Activated CD4-positive, alpha-beta memory T cell treated with anti-CD3 and anti-CD28 coated beads for 36 hours (primary cell): ENCODE data around the gene PDE10A. TPM values are rescaled to one million over a fixed set of nuclear protein-coding genes. Genes with fewer than 3 reads are reported as not detected.

Experiments used
- CTCF ChIA-PET: fragments of 350-600 bp; sonication (Branson Sonifier 250); formaldehyde crosslinking; loops from one replicate; lab custom pipeline; 2021; ENCODE audit warnings: antibody characterized with exemption, inconsistent platforms; lab: Charles Lee
- POLR2A ChIA-PET: fragments of 350-600 bp; sonication (Branson Sonifier 250); formaldehyde crosslinking; loops from one replicate; lab custom pipeline; 2021; ENCODE audit warnings: antibody characterized with exemption; lab: Charles Lee
- DNase-seq: peaks from one replicate; pipeline ENCODE4 v3.0.0-alpha.2; 2020
- H3K27ac Mint-ChIP-seq: one replicate; pipeline ENCODE4 v1.8.0; 2021; ENCODE audit warnings: mixed read lengths
- H3K27me3 Mint-ChIP-seq: one replicate; pipeline ENCODE4 v1.8.0; 2021; ENCODE audit warnings: mixed read lengths
- H3K36me3 Mint-ChIP-seq: one replicate; pipeline ENCODE4 v1.8.0; 2021; ENCODE audit warnings: mixed read lengths
- H3K4me1 Mint-ChIP-seq: one replicate; pipeline ENCODE4 v1.8.0; 2021; ENCODE audit warnings: low read depth, mixed read lengths
- H3K4me3 Mint-ChIP-seq: one replicate; pipeline ENCODE4 v1.8.0; 2021; ENCODE audit warnings: mild to moderate bottlenecking, mixed read lengths
- H3K9me3 Mint-ChIP-seq: one replicate; pipeline ENCODE4 v1.8.0; 2021; ENCODE audit warnings: mixed read lengths
- intact Hi-C: fragments of 100-400 bp; cut with micrococcal nuclease; formaldehyde crosslinking; loops from one replicate; pipeline ENCODE4 v1.15.1; 2023
- total RNA-seq, 2 experiments: library from RNA; stranded (reverse); gene quantifications; one replicate each; pipeline ENCODE4 v1.2.3, GENCODE V29; 2021

Gene PDE10A
- total RNA-seq, 2 experiments from 2014 or later: not detected

- intact Hi-C loops: no loop called here
- H3K27me3 Mint-ChIP-seq: no peaks in the 10 kb centered on the region
- no peak for DNase-seq
- no peaks in the 10 kb centered on the region for H3K4me1 Mint-ChIP-seq
- ChIA-PET CTCF (no interaction called here), POLR2A (no interaction called here)
- H3K36me3 Mint-ChIP-seq: no peaks in the 10 kb centered on the region
- no peak overlapping the region for H3K27ac Mint-ChIP-seq
- H3K4me3 Mint-ChIP-seq: no peak overlapping the region
- peaks cover 11% of the 10 kb centered on the region for H3K9me3 Mint-ChIP-seq
Observed at GRCh38 chr6:165404296-165404695, 258.7 kb downstream of the PDE10A start.

GRCh38 chr6:165403006-165403595 is 259.9 kb downstream of the PDE10A start:
- POLR2A ChIA-PET: no interaction called here
- no peak for DNase-seq
- no peaks in the 10 kb centered on the region for H3K4me1 Mint-ChIP-seq
- no peaks in the 10 kb centered on the region for H3K36me3 Mint-ChIP-seq
- H3K9me3 Mint-ChIP-seq: peaks cover 11% of the 10 kb centered on the region
- no peak overlapping the region for H3K4me3 Mint-ChIP-seq
- H3K27me3 Mint-ChIP-seq: no peaks in the 10 kb centered on the region
- intact Hi-C loops: no loop called here
- H3K27ac Mint-ChIP-seq: no peak overlapping the region
- CTCF ChIA-PET: no interaction called here

- ChIA-PET CTCF (no interaction called here), POLR2A (no interaction called here)
- Mint-ChIP-seq H3K27ac (no peak overlapping the region), H3K4me1 (no peaks in the 10 kb centered on the region), H3K4me3 (no peak overlapping the region), H3K36me3 (no peaks in the 10 kb centered on the region), H3K9me3 (peaks cover 12% of the 10 kb centered on the region), H3K27me3 (no peaks in the 10 kb centered on the region)
- intact Hi-C loops: no loop called here
- DNase-seq: no peak
Observed at GRCh38 chr6:165401092-165401491, 261.9 kb downstream of the PDE10A start.

- Mint-ChIP-seq H3K27me3 (no peaks in the 10 kb centered on the region), H3K9me3 (peaks cover 6% of the 10 kb centered on the region), H3K36me3 (no peaks in the 10 kb centered on the region), H3K4me3 (no peak overlapping the region), H3K4me1 (no peaks in the 10 kb centered on the region), H3K27ac (no peak overlapping the region)
- POLR2A ChIA-PET: no interaction called here
- CTCF ChIA-PET: no interaction called here
- DNase-seq: no peak
- intact Hi-C loops: no loop called here
Observed at GRCh38 chr6:165390475-165390874, 272.6 kb downstream of the PDE10A start.

GRCh38 chr6:165389534-165389933 is 273.5 kb downstream of the PDE10A start:
- Mint-ChIP-seq H3K9me3 (peaks cover 6% of the 10 kb centered on the region), H3K36me3 (no peaks in the 10 kb centered on the region), H3K4me3 (no peak overlapping the region), H3K27me3 (no peaks in the 10 kb centered on the region), H3K27ac (no peak overlapping the region), H3K4me1 (no peaks in the 10 kb centered on the region)
- intact Hi-C loops: no loop called here
- ChIA-PET POLR2A (no interaction called here), CTCF (no interaction called here)
- no peak for DNase-seq

GRCh38 chr6:165383323-165383722 is 279.7 kb downstream of the PDE10A start:
- ChIA-PET CTCF (no interaction called here), POLR2A (no interaction called here)
- Mint-ChIP-seq H3K4me1 (no peaks in the 10 kb centered on the region), H3K4me3 (no peak overlapping the region), H3K36me3 (no peaks in the 10 kb centered on the region), H3K27me3 (no peaks in the 10 kb centered on the region), H3K27ac (no peak overlapping the region), H3K9me3 (no peaks in the 10 kb centered on the region)
- no peak for DNase-seq
- intact Hi-C loops: no loop called here

GRCh38 chr6:165376100-165376499 is 286.9 kb downstream of the PDE10A start:
- H3K27ac Mint-ChIP-seq: no peak overlapping the region
- H3K4me3 Mint-ChIP-seq: no peak overlapping the region
- intact Hi-C loops: no loop called here
- peaks cover 3% of the 10 kb centered on the region for H3K9me3 Mint-ChIP-seq
- ChIA-PET POLR2A (no interaction called here), CTCF (no interaction called here)
- H3K27me3 Mint-ChIP-seq: no peaks in the 10 kb centered on the region
- no peaks in the 10 kb centered on the region for H3K4me1 Mint-ChIP-seq
- no peaks in the 10 kb centered on the region for H3K36me3 Mint-ChIP-seq
- no peak for DNase-seq

GRCh38 chr6:165365371-165365770 is 297.7 kb downstream of the PDE10A start:
- Mint-ChIP-seq H3K27me3 (no peaks in the 10 kb centered on the region), H3K27ac (no peak overlapping the region), H3K36me3 (no peaks in the 10 kb centered on the region), H3K9me3 (peaks cover 12% of the 10 kb centered on the region), H3K4me1 (no peaks in the 10 kb centered on the region), H3K4me3 (no peak overlapping the region)
- DNase-seq: no peak
- ChIA-PET POLR2A (no interaction called here), CTCF (no interaction called here)
- intact Hi-C loops: no loop called here

- no peak for DNase-seq
- ChIA-PET CTCF (no interaction called here), POLR2A (no interaction called here)
- Mint-ChIP-seq H3K4me1 (no peaks in the 10 kb centered on the region), H3K27me3 (no peaks in the 10 kb centered on the region), H3K4me3 (no peak overlapping the region), H3K27ac (no peak overlapping the region), H3K36me3 (no peaks in the 10 kb centered on the region), H3K9me3 (peaks cover 22% of the 10 kb centered on the region)
- intact Hi-C loops: no loop called here
Observed at GRCh38 chr6:165345700-165346099, 317.3 kb downstream of the PDE10A start.

GRCh38 chr6:165340532-165340931 is 322.5 kb downstream of the PDE10A start:
- ChIA-PET CTCF (no interaction called here), POLR2A (no interaction called here)
- Mint-ChIP-seq H3K27me3 (no peaks in the 10 kb centered on the region), H3K4me3 (no peak overlapping the region), H3K9me3 (peaks cover 8% of the 10 kb centered on the region), H3K36me3 (no peaks in the 10 kb centered on the region), H3K4me1 (no peaks in the 10 kb centered on the region), H3K27ac (no peak overlapping the region)
- no peak for DNase-seq
- intact Hi-C loops: no loop called here

- H3K36me3 Mint-ChIP-seq: no peaks in the 10 kb centered on the region
- ChIA-PET CTCF (no interaction called here), POLR2A (no interaction called here)
- H3K4me1 Mint-ChIP-seq: no peaks in the 10 kb centered on the region
- no peak for DNase-seq
- H3K27ac Mint-ChIP-seq: no peak overlapping the region
- H3K27me3 Mint-ChIP-seq: no peaks in the 10 kb centered on the region
- peaks cover 16% of the 10 kb centered on the region for H3K9me3 Mint-ChIP-seq
- intact Hi-C loops: no loop called here
- H3K4me3 Mint-ChIP-seq: no peak overlapping the region
Observed at GRCh38 chr6:165325609-165326008, 337.4 kb downstream of the PDE10A start.

GRCh38 chr6:165321555-165322145 is 341.4 kb downstream of the PDE10A start:
- H3K27ac Mint-ChIP-seq: no peak overlapping the region
- DNase-seq: no peak
- POLR2A ChIA-PET: no interaction called here
- H3K36me3 Mint-ChIP-seq: no peaks in the 10 kb centered on the region
- H3K27me3 Mint-ChIP-seq: no peaks in the 10 kb centered on the region
- intact Hi-C loops: no loop called here
- no peak overlapping the region for H3K4me3 Mint-ChIP-seq
- no peaks in the 10 kb centered on the region for H3K4me1 Mint-ChIP-seq
- CTCF ChIA-PET: no interaction called here
- H3K9me3 Mint-ChIP-seq: peaks cover 26% of the 10 kb centered on the region

GRCh38 chr6:165321150-165321549 is 341.9 kb downstream of the PDE10A start:
- no peak for DNase-seq
- intact Hi-C loops: no loop called here
- H3K9me3 Mint-ChIP-seq: peaks cover 26% of the 10 kb centered on the region
- no peak overlapping the region for H3K27ac Mint-ChIP-seq
- H3K4me1 Mint-ChIP-seq: no peaks in the 10 kb centered on the region
- no peak overlapping the region for H3K4me3 Mint-ChIP-seq
- no peaks in the 10 kb centered on the region for H3K27me3 Mint-ChIP-seq
- ChIA-PET POLR2A (no interaction called here), CTCF (no interaction called here)
- no peaks in the 10 kb centered on the region for H3K36me3 Mint-ChIP-seq
